LNCAP (cell line): Measurements from ENCODE around the gene VIM.

Experiments used
- TF ChIP-seq, protein P1 (sequence below): fragments of 450-650 bp; IDR thresholded peaks from 2 replicates; pipeline ENCODE4 v1.5.1; 2017; ENCODE audit warnings: mild to moderate bottlenecking

The VIM gene

DNA sequence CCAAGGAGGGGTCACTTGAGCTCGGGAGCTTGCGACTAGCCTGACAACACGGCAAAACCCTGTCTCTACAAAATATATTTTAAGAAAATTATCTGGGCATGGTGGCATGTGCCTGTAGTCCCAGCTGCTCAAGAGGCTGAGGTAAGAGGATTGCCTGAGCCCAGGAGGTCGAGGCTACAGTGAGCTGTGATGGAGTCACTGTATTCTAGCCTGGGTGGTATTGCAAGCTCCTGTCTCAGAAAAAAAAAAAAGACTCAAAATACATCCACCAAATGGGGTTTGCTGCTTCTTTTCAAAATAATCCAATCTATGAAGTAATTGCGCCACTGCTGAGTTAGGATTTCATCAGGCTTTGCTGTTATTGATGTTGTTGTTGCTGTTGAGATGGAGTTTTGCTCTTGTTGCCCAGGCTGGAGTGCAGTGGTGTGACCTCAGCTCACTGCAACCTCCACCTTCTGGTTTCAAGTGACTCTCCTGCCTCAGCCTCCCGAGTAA lies 11.1 kb upstream of the VIM start:
- TF ChIP-seq, protein P1, sequence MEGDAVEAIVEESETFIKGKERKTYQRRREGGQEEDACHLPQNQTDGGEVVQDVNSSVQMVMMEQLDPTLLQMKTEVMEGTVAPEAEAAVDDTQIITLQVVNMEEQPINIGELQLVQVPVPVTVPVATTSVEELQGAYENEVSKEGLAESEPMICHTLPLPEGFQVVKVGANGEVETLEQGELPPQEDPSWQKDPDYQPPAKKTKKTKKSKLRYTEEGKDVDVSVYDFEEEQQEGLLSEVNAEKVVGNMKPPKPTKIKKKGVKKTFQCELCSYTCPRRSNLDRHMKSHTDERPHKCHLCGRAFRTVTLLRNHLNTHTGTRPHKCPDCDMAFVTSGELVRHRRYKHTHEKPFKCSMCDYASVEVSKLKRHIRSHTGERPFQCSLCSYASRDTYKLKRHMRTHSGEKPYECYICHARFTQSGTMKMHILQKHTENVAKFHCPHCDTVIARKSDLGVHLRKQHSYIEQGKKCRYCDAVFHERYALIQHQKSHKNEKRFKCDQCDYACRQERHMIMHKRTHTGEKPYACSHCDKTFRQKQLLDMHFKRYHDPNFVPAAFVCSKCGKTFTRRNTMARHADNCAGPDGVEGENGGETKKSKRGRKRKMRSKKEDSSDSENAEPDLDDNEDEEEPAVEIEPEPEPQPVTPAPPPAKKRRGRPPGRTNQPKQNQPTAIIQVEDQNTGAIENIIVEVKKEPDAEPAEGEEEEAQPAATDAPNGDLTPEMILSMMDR = no peak

DNA sequence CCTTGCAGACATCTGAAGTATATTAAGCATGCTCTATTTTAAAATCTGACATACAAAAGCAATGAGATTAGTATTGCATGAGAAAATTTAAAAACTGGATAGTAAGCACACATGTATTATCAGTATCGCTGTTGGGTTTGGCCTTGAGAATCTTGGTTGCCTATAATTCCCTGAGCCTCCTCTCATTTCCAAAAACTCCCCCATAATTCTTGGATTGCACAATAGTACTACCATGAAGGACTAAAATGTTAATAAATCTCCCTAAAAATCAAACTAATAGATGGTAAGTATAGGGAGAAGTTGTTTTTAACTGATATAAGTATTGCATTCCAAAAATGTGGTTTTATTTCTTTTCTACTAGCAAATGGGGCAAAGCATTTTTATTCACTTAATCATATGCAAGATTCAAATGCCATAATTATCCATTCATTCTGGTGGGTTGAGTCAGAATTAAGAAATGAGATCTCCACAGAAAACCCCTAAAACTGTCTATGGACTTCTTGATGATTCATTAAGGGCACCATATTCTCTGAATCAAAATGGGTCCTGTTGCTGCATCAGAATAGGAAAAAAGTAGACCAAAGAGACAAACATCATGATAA lies 10.3 kb upstream of the VIM start:
- TF ChIP-seq, protein P1 = no peak

DNA sequence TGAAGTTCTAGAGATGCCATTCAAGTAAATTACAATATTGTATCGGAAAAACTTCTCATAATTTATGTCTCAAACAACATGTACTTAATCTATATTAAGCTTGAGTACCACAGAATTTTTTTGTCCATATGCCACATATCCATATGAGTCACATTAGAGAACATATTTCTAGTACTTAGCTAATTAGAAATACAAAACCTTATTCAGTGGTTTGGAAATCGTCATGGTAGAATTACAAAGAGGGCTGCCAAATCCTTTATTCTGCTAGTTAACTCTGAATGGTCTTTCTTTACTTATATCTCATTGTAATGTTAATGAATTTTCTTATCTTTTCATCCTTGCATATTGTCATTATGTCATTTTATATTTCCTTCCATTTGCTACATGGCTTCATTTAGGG lies 9.0 kb upstream of the VIM start:
- TF ChIP-seq, protein P1 = no peak

DNA sequence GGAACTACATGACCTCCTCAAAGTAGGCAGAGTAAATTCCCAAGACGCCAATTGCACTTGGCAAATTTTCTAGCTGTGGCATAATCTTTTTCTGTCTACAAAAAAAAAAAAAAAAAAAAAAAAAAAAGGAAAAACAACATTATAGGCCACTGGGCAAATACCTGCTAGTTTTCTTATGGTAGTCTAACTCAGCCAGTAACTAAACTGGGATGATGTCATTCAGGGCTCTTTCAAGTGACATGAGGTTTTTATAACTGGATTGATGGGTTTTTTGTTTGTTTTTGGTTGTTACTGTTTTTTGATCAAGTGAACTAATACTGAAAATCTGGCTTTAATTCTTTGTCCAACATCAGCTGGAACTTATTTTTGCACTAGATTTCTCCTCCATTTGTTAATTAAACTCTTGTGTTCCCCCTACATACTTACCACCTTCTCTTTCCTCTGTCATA lies 7.4 kb upstream of the VIM start:
- TF ChIP-seq, protein P1 = no peak

DNA sequence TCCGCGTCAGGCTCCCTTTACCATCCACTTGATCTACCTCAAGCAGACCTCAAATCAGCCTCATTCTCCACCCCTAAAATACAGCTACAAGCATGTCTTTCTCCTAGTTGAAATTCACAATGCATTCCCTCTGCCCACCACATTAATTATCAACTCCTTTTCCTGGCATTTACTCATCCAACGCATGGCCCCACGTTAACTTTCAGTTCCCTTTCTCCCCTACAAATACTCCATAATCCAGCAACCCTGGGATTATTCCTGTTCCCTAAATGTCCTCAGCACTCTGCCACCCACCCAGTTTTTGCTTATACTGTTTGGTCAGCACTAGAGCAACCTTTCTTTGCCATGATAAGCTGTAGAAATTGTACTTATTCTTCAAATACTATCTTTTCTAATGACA lies 5.7 kb upstream of the VIM start:
- TF ChIP-seq, protein P1 = no peak

DNA sequence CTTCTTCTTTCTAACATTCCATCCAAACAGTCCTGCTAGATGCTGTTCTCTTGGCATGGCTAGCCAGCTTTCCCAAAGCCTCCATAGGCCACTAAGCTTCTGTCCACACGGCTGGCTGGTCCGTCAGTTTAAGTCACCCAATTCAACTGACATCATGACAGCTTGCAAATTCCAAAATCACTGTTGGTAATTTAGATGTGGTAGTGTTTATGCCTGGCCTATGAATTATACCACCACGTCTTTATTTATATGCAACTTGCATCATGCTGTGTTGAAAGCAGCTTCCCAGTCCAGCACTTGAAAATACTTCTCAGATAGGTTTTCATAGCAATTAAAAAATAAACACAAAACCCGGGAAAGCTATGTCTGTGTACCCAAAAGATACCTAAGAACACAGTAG lies 2.2 kb upstream of the VIM start:
- TF ChIP-seq, protein P1 = no peak

DNA sequence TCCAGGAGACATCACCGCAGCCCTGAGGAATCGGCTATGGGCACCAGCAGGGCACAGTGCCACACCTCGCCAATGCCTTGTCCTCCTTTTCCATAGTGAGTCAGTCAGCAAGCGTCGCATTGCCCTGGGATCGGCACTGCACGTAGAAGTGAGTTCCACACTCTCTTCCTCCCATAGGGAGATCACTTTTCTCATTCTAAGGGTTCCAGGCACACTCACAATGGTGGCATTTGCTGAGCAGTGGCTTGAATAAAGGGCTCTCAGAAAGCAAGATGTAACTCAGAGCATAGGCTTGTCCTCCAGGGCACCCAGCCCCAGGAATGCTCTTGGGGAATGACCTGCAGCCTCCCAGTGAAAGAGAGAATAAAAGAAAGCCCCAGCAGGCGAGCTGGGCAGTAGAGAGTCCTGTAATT lies 1.1 kb upstream of the VIM start:
- TF ChIP-seq, protein P1 = no peak
